WERI-Rb-1 (cell line): Measurements from ENCODE around the gene SETD7.

Experiments used
- DNase-seq: peaks from one replicate; pipeline ENCODE4 v3.0.0-alpha.2; 2020
- H3K27ac ChIP-seq: fragments of 250-450 bp; sonication (Bioruptor Pico); 2 replicates; pipeline ENCODE4 v1.5.1; 2020; ENCODE audit warnings: mild to moderate bottlenecking, moderate library complexity
- H3K27me3 ChIP-seq: fragments of 250-450 bp; sonication (Bioruptor Pico); 2 replicates; pipeline ENCODE4 v1.5.1; 2021; ENCODE audit warnings: mild to moderate bottlenecking, low read depth, moderate library complexity; ENCODE audit not compliant: insufficient read depth, severe bottlenecking
- H3K36me3 ChIP-seq: fragments of 250-450 bp; sonication (Bioruptor Pico); 2 replicates; pipeline ENCODE4 v1.5.1; 2020; ENCODE audit warnings: mild to moderate bottlenecking, moderate library complexity
- H3K4me3 ChIP-seq: 2 replicates; pipeline ENCODE4 v1.5.1; 2011; ENCODE audit warnings: low read depth, mild to moderate bottlenecking, control low read depth, low read length
- H3K9me3 ChIP-seq: fragments of 250-450 bp; sonication (Bioruptor Pico); 2 replicates; pipeline ENCODE4 v1.5.1; 2021; ENCODE audit warnings: mild to moderate bottlenecking, moderate library complexity; ENCODE audit not compliant: severe bottlenecking
- TF ChIP-seq, protein P1 (sequence below): IDR thresholded peaks from 2 replicates; pipeline ENCODE4 v1.5.1; 2011; ENCODE audit warnings: low read depth, mild to moderate bottlenecking, control low read depth, inconsistent platforms, low read length

Gene SETD7

DNA sequence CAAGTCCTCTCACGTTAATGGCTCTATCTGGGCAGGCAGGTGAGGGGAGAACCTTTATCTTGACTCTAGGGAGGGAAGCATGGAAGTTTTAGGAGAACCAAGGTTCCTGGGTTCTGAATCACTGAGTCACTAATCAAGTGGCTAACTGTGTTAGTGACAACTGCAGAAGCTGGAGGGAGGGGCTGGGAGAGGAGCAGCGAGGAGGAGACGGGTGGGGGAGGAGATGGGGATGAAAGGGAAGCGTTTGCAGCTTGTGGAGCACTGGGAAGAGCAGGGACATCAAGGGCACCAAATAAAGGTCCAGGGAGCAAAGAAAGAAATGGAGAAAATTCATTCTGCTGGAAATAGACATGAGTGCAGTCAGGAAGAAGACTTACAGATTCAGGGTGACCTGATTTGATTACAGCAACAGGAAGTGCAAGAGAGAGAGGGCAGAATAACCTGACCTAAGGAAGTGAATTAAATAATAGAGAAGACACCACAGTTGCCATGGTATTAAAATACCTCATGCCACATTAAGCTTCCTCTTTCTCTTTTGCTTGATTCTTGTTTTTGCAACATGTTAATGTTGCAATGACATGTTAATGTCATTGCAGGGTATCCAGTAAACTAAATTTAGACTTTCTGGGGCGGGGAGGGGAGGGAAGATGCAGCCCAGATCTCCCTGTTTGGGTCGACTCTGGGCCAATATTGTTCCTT lies 4.5 kb upstream of the SETD7 start:
- Histone ChIP-seq H3K9me3 (no peaks in the 10 kb centered on the region), H3K4me3 (no peak overlapping the region), H3K36me3 (no peaks in the 10 kb centered on the region), H3K27ac (no peak overlapping the region), H3K27me3 (peaks cover 21% of the 10 kb centered on the region)
- DNase-seq: peak; percentile 31
- TF ChIP-seq, protein P1, sequence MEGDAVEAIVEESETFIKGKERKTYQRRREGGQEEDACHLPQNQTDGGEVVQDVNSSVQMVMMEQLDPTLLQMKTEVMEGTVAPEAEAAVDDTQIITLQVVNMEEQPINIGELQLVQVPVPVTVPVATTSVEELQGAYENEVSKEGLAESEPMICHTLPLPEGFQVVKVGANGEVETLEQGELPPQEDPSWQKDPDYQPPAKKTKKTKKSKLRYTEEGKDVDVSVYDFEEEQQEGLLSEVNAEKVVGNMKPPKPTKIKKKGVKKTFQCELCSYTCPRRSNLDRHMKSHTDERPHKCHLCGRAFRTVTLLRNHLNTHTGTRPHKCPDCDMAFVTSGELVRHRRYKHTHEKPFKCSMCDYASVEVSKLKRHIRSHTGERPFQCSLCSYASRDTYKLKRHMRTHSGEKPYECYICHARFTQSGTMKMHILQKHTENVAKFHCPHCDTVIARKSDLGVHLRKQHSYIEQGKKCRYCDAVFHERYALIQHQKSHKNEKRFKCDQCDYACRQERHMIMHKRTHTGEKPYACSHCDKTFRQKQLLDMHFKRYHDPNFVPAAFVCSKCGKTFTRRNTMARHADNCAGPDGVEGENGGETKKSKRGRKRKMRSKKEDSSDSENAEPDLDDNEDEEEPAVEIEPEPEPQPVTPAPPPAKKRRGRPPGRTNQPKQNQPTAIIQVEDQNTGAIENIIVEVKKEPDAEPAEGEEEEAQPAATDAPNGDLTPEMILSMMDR: no peak

- no peak overlapping the region for H3K27ac ChIP-seq
- no peak overlapping the region for H3K4me3 ChIP-seq
- H3K36me3 ChIP-seq: no peaks in the 10 kb centered on the region
- no peaks in the 10 kb centered on the region for H3K9me3 ChIP-seq
- TF ChIP-seq, protein P1: no peak
- DNase-seq: no peak
- peaks cover 24% of the 10 kb centered on the region for H3K27me3 ChIP-seq
Measured at GRCh38 chr4:139559687-139560086, 3.7 kb upstream of the SETD7 start.

DNA sequence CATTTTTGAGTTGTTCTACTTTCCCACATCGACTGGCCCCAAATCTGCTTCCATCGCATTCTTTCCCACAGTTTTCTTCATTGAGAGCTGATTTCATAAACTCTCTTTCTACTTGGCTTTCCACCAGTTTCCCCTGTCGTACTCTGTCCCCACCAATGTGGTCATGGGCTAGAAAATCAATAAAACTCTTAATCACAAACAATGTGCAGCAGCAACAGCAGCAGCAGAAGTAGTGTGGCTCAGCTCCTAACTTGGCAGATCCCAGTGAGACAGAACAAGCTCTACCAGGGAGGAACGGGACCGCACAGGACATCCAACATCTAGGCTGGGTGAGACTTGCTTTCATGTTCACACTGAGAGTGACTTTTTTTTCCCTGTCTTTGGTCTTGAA lies 3.1 kb upstream of the SETD7 start:
- DNase-seq: no peak
- Histone ChIP-seq H3K4me3 (no peak overlapping the region), H3K27ac (no peak overlapping the region), H3K9me3 (no peaks in the 10 kb centered on the region), H3K36me3 (no peaks in the 10 kb centered on the region), H3K27me3 (peaks cover 30% of the 10 kb centered on the region)
- TF ChIP-seq, protein P1: no peak

DNA sequence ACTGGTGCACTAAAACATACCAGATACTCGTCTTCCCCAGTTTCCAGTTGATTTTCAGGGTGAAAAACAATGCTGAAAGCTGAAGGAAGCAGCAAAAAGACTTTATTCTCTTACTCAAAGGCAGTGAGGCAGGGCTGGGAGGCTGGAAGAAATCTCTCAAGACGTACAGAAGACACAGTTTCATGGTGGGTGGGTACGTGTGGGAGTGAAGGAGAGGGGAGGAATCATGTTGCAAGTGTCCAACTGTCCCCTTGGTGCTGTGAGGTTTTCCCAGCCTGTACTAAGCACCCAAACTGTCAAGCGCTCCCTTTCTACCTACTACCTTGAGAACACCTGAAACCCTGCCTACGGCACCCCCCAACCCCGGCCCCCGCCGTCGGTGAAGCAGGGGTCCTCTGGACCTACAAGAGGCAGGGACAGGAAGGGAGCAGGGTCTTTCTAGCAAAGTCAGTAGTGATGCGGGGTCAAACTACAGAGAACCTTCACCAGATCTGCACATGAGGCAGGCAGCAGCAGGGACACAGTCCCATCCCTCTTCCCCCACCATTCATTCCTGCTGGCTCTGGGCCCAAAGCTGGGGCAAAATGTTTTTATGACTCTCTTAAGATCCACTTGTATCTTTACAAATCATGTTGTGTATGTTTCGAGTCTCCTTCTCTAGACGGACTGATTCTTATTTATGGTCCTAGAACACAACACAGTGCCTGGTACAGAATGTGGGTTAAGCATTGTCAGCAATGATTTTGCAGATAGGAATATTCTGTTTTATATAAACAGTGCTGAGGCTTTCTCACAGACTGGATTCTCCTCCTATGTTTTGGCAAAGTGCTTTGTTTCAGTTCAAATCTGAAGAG lies 2.4 kb upstream of the SETD7 start:
- H3K27ac ChIP-seq: no peak overlapping the region
- H3K4me3 ChIP-seq: no peak overlapping the region
- TF ChIP-seq, protein P1: no peak
- H3K36me3 ChIP-seq: no peaks in the 10 kb centered on the region
- H3K27me3 ChIP-seq: peaks cover 30% of the 10 kb centered on the region
- H3K9me3 ChIP-seq: no peaks in the 10 kb centered on the region
- DNase-seq: no peak

DNA sequence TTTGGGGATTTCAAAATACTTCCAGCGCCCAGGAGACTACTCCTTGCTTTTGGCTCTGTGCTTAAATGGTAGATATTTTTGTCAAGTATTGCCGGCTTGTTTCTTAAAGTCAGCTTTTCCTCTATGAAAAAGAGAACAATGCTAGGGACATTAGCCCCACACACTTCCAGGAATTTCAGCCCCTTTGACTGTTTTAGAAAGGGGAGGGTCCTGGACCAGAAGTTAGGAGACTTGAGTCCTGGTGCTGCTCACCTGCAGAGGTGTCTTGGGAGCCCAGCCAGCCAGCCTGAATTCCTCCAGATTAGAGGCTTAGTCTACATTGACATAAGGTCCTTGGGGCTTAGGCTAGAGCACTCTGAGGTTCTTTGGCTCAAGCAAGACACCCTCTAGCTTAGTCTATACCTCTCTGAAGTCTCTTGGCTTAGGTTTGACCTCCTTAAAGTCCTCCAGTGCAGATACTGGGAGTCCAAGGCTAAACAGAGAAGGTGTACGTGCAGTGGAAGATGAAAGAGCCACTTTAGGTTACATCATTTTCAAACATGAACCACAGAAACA lies 1.6 kb upstream of the SETD7 start:
- TF ChIP-seq, protein P1: no peak
- DNase-seq: peak; percentile 70
- no peak overlapping the region for H3K27ac ChIP-seq
- H3K9me3 ChIP-seq: no peaks in the 10 kb centered on the region
- H3K36me3 ChIP-seq: no peaks in the 10 kb centered on the region
- peak overlapping the region; percentile 72 for H3K4me3 ChIP-seq
- peaks cover 30% of the 10 kb centered on the region for H3K27me3 ChIP-seq
